AG09309 (cell line): ENCODE measurements around the gene TMOD1.

Experiments used
- DNase-seq: peaks from one replicate; pipeline ENCODE4 v3.0.0-alpha.2; 2010; ENCODE audit warnings: low read depth
- H3K4me3 ChIP-seq: 2 replicates; pipeline ENCODE4 v1.5.1; 2011; ENCODE audit warnings: mild to moderate bottlenecking, low read depth, low read length, moderate library complexity; ENCODE audit not compliant: control insufficient read depth
- TF ChIP-seq, protein P1 (sequence below): IDR thresholded peaks from 2 replicates; pipeline ENCODE4 v1.5.1; 2011; ENCODE audit warnings: mild to moderate bottlenecking, low read depth, low read length, inconsistent platforms; ENCODE audit not compliant: insufficient read depth, control insufficient read depth; ENCODE audit errors: missing control alignments

Gene TMOD1

DNA sequence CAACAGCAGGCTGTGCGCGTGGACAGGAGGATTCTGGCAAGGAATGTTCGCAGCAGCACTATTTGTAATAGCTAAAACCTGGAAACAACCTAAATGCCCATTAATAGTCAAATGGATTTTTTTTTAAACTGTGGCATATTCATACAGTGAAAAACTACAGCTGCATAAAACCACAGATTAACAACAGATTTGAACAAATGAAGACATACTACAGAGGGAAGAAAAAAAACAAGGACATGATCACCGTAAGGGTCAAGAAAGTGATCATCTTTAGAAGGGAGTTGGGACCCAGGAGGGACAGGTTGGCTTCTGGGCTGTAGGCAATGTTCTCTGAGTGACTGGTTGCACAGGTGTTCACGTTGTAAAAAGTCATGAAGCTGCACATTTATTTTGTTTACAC is 1.2 kb upstream of the TMOD1 start:
- TF ChIP-seq, protein P1, sequence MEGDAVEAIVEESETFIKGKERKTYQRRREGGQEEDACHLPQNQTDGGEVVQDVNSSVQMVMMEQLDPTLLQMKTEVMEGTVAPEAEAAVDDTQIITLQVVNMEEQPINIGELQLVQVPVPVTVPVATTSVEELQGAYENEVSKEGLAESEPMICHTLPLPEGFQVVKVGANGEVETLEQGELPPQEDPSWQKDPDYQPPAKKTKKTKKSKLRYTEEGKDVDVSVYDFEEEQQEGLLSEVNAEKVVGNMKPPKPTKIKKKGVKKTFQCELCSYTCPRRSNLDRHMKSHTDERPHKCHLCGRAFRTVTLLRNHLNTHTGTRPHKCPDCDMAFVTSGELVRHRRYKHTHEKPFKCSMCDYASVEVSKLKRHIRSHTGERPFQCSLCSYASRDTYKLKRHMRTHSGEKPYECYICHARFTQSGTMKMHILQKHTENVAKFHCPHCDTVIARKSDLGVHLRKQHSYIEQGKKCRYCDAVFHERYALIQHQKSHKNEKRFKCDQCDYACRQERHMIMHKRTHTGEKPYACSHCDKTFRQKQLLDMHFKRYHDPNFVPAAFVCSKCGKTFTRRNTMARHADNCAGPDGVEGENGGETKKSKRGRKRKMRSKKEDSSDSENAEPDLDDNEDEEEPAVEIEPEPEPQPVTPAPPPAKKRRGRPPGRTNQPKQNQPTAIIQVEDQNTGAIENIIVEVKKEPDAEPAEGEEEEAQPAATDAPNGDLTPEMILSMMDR = no peak
- DNase-seq = no peak
- H3K4me3 ChIP-seq = no peak overlapping the region

DNA sequence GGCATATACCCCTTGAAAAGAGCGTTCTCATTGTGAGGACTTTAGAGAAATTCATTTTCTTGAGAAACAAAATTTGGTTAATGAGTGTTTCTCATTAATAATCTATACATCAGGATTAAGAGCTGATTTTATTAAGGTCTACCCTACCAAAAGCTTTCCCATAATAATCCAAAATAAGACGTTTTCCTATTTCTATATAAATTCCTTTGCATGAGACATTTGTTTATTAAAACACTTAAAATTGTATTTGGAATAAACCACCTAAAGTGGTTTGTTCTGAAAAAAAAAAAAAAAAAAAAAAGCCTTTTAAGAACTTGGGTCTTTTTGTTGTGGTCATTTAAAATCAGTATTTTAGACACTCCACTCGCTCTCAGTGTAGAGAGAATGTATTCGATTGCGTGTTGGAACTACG is 695 bp upstream of the TMOD1 start:
- H3K4me3 ChIP-seq = no peak overlapping the region
- TF ChIP-seq, protein P1 = no peak
- DNase-seq = no peak

DNA sequence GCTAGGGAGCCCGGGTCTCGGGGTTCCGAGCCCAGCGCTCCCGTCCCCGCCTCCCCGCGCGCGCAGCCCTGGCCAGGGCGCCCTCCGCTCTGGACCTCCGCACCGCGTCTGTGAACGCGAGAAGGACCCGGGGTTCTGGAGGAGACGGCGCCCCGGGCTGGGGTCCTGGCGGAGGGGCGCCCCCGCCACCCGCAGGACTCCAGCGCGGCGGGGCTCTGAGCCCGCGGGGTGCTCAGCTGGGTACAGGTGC is 431 bp downstream of the TMOD1 start:
- no peak for DNase-seq
- peak overlapping the region; percentile 40 for H3K4me3 ChIP-seq
- TF ChIP-seq, protein P1 = no peak

DNA sequence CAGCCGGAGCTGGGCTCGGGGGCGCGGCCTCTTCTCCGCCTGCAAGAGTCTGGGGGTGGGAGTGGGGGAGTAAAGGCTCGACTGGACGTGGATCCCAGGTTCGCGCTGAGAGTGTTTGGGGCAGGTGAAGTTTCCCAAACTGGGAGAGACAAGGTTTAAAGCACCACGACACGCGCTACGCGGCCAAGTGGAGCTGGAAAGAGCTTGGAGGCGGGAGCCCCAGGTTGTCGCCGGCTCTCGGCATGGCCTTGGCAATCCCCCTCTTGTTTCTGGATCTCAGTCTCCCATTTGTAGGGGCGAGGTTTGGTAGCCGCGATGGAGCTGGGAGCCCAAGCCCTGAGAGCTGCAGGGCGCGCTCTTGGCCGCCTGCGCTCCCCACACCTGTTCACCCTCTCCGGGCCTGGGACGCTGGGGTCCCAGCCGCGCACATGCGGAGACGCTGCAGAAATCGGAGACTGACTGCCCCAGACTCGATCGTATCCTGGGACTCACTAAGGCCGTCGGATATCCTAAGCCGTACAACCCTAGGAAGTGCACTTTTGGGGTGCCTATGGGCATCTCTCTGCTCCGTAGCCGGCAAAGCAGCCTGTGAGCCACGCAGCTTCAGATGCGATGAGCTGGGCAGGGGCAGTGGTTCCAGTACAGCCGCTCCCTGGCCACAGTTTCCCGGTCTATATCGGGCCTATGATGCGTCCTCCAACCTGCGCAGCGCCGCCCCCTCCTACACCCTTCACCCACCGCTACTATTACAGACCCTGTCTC is 937 bp downstream of the TMOD1 start:
- DNase-seq = no peak
- TF ChIP-seq, protein P1 = no peak
- H3K4me3 ChIP-seq = no peak overlapping the region

- H3K4me3 ChIP-seq = no peak overlapping the region
- no peak for DNase-seq
- TF ChIP-seq, protein P1 = no peak
These were observed 1.8 kb downstream of the TMOD1 start for GRCh38 chr9:97502984-97503861.

DNA sequence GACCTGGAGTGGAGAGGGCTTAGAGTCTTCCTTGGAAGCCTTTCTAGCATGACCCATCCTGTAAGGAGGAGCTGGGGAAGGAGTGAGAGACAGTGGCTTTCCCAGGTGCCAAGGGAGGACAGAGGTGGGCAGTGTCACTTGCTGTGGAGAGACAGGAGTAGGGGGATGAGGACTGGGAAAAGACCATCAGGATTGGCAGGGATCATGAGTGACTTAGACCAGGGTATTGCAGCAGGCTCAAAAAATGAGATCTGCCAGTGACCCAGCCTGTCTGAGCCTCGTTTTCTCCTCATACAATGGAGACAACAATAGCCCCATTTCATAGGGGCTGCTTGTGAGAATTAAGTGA is 2.4 kb downstream of the TMOD1 start:
- no peak for DNase-seq
- TF ChIP-seq, protein P1 = no peak
- H3K4me3 ChIP-seq = no peak overlapping the region
